HG03064 (cell line): Measurements from ENCODE around the gene NPAS2.

Experiments
- ATAC-seq: cut with Tn5 transposase; IDR thresholded peaks from one replicate; pipeline ENCODE4 v1.9.1; 2021; ENCODE audit warnings: low read depth; ENCODE audit not compliant: unreplicated experiment

Gene NPAS2

DNA sequence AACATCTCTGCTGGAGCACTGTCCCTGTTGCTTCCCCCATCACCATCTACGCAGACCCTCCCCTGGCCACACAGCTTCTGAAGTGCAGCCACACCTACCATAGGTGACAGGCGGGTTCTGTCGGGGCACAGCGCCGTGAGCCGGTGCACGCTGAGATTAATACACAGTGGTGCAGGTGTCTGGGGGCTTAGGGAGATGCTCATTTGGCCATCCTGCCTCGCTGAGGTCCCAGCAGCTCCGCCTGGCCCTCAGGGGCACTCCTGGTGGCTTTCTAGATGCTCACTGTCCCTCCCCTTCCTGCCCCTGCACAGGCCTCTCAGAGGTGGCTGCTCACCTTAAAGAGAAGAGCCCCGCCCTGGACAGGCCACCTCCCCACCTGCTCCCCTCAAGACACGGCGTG, 163.3 kb downstream of the NPAS2 start:
- no peak for ATAC-seq

DNA sequence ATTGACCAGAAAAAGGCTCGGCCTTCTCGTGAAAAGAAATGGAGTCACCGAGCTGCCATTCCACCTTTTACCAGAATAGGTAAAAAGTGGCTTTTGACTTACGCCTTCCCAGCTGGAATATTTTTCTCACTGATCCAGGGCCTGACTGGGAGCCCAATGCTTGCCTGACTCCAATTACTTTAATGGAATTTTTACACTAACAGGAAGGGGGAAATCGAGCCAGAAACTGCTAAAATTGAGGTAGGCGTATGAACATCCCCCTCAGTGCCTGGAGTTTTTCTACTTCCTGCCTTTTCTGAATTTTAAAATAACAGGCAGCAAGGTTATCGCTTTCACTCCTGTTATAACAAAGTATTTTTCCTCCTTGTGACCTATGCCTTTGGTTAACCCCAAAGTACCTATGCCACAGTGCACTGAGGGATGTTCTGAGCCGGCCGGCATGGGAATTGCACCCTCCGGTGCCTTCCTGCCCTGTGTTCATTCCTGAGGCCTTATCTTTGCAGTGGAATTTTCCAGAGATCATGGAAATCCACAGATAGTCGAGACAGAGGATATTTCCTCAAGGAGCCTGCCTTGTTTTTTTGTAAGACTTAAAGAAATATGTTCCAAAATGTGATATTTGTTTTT, 163.9 kb downstream of the NPAS2 start:
- no peak for ATAC-seq

DNA sequence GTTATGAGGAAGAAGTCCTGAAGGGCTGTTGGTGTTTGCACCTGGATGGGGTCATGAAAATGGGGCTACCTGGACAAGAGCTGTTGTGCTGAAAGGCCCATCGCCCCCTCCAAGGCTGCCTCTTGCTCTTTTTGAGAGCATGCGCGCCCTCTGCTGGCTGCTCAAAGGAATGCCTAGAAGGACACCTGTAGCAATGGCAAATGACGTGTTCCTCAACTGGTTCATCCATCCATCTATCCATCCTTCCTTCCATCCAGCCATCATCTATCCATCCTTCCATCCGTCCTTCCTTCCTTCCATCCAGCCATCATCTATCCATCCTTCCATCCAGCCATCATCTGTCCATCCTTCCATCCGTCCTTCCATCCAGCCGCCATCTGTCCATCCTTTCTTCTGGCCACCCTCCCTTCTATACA, 165.0 kb downstream of the NPAS2 start:
- ATAC-seq, result no peak

DNA sequence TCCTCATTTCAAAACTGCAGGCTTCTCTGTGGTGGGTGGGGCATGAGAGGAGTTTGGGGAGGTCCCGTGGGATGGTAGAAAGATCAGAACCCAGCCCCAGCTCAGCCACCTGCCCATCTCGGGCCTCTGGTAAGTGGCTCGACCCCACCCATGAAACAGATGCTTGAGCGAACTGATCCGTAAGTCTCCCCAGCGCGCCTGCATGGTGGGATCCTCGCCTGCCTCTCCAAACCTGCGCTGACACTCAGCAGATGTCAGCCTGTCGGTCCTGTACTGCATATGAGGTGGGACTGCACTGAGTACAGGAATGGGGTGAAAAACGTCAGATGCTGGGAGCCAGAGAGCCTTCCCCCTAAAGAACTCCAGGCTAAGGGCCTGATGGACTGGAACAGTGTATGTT, 166.2 kb downstream of the NPAS2 start:
- no peak for ATAC-seq

DNA sequence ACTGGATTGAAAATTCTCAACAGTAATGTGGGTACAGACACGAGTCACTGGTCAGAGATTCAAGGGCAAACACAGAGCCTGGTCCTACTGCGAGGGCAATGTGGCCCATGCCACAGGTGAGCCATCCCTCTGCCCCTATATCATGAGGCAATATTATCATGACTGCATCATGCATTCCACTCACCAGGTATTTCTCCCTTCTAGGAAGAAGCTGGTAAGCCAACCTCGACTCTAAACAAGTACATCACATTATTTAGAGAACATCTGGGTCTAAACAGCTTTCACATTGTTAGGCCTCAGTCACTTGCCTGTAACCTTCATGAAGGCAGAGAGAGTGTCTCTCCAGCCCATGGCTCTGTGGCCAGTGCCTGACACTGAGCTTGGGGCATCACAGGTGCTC, 167.6 kb downstream of the NPAS2 start:
- no peak for ATAC-seq

DNA sequence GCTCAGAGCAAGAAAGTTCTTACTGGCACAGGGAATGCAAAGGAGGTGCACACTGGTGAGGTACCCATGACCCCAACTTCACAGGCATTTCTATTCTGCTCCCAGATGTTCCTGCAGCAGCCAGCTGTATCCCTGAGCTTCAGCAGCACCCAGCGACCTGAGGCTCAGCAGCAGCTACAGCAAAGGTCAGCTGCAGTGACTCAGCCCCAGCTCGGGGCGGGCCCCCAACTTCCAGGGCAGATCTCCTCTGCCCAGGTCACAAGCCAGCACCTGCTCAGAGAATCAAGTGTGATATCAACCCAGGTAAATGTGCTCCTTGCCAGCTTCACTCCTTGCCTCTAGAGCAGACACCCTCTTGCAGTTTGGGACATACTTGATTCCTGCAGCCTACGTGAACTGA, 168.0 kb downstream of the NPAS2 start:
- no peak for ATAC-seq

DNA sequence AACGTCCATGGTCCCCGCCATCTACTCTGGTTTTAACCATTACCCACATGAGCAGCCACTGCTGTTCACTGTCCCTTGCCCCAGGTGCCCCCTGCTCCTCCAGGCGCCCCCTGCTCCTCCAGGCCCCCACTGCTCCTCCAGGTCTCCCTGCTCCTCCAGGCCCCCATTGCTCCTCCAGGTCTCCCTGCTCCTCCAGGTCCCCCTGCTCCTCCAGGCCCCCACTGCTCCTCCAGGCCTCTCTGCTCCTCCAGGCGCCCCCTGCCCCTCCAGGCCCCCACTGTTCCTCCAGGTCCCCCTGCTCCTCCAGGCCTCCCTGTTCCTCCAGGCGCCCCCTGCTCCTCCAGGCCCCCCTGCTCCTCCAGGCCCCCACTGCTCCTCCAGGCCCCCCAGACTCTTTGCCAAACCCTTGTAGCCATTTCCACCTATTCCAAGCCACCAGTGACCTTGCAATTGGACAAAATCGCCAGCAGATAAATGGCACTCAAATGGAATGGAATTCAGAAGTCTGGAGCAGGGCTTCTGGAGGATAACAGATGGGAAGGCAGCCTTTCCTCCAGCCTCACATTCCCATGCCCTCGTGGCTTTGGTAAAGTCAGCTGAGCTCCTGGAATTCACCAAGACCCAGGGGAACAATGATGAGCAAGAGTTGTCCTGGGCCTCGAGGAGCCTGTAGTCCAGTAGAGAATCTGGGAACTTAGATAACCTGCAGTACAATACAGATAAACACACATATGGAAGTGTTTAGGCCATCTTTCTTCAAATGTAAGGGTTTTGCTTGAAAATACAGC, 168.9 kb downstream of the NPAS2 start:
- ATAC-seq, result no peak

DNA sequence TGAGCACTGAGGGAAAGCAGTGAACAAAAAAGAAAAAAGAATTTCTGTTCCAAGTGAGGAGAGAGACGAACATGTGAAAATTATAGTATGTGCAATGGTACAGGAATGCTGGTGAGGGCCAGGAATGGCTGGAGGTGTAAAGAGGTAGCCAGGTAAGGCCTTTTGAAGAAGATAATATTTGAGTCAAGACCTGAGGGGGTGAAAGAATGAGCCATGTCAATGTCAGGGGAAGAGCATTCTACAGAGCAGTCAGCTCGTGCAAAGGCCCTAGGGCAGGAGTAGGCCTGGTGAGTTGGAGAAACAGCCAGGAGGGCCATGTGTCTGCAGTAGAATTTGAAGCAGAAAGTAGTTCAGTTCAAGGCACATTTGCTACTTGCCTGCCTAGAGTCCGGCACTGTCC, 169.7 kb downstream of the NPAS2 start:
- no peak for ATAC-seq

DNA sequence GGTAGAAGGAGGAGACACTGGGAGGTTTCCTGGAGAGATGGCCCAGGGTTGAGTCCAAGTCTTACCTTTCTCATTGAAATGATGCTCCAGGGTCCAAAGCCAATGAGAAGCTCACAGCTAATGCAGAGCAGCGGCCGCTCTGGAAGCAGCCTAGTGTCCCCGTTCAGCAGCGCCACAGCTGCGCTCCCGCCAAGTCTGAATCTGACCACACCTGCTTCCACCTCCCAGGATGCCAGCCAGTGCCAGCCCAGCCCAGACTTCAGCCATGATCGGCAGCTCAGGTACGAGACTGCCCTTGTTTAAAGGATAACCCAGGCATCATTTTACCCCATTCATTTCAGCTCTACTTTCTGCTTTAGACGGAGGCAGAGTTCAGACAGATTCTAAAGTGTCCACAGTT, 170.2 kb downstream of the NPAS2 start:
- no peak for ATAC-seq

DNA sequence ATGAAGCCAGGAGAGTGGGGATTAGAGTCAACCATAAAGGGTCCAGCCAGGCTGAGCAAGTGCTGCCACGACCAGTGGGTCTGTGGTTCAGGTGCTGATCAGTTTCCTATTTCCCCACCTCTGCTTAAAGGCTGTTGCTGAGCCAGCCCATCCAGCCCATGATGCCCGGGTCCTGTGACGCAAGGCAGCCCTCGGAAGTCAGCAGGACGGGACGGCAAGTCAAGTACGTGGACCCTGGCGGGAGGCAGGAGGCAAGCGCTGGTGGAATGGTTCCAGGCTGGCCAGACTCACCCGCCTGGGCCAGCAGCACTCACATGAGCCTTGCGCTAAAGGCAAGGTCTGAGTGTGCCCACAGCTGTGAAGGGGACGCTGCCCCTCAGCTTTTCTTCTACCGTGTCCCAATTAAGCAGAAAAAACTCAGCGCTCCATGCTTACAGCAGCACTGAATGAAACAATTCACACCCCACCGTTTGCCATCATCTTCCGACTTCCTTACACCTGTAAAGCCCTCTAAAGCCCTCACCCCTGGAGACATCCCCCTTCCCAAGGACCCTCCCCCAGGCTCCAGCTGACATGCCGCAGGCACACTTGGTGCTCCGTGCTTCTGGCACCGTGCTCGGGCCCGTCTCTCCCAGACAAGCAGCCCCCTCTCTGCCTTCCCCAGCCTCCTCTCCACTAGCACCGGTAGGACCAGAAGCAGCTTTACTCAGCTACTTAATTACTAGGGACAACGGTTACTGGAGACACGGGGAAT, 170.9 kb downstream of the NPAS2 start:
- no peak for ATAC-seq

DNA sequence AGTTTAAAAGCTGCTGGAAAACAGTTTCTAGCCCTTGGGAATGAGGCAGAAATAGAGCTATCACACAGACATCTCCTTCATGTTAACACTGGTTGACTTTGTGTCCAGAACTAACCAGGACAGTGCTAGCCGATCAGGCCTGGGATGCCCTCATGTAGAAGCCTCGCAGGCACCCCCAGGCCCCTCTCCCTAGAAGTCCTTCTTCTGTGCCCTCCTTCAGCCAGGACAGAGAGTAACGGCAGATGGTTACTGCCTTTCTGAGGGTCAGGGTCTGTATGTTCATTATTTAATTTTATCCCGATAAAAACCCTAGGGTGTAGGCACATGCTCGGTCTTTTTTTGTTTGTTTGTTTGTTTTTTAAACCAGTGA, 171.4 kb downstream of the NPAS2 start:
- ATAC-seq, result no peak

DNA sequence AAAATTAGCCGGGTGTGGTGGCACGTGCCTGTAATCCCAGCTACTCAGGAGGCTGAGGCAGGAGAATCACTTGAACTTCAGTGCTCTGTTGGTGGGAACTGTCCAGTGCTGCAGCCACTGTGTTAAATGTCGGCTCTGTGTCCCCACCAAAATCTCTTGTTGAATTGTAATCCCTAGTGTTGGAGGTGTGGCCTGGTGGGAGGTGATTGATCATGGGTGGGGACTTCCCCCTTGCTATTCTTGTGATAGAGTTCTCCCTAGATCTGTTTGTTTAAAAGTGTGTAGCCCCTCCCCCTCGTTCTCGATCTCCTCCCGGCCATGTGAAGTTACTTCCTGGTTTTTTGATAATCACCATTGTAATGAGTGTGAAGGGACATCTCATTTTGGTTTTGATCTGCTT, 172.3 kb downstream of the NPAS2 start:
- no peak for ATAC-seq

DNA sequence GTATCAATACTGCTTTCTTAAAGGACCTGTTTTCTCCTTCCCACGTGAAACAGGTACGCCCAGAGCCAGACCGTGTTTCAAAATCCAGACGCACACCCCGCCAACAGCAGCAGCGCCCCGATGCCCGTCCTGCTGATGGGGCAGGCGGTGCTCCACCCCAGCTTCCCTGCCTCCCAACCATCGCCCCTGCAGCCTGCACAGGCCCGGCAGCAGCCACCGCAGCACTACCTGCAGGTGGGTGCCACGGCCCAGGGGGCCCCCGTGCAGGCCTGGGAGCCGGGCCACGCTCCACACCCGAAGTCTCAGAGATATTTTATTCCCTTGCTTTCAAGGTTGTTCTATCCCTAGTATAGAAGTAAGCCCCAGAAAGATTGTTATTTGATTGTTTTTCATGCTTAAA, 173.4 kb downstream of the NPAS2 start:
- no peak for ATAC-seq

DNA sequence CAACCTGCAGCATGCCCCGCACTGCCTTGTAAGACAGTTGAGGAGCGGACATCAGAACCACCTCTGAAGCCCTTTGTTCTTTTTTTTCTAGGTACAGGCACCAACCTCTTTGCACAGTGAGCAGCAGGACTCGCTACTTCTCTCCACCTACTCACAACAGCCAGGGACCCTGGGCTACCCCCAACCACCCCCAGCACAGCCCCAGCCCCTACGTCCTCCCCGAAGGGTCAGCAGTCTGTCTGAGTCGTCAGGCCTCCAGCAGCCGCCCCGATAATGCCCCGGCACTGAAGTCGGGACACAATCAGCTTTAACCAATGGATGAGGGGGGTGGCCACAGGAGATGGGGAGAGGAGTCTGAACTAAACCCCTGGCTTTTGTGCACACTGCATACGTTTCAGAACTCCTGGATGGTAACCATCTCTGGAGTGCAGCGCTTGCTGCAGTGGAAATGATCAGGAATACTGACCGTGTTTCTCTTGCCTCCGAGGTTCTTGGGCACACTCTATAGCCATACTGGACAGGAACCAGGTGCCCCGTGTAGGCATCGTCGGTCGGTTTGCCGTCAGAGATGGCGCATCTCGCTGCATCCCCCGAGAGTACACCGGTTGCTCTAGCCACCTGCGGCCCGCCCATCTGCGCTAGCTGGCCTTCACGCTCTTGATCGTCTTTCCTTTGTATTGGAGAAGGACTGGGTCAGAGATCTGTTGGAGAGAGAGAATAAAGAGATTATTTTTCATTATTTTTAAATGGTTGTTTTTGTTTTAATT, 175.6 kb downstream of the NPAS2 start:
- ATAC-seq, result no peak

DNA sequence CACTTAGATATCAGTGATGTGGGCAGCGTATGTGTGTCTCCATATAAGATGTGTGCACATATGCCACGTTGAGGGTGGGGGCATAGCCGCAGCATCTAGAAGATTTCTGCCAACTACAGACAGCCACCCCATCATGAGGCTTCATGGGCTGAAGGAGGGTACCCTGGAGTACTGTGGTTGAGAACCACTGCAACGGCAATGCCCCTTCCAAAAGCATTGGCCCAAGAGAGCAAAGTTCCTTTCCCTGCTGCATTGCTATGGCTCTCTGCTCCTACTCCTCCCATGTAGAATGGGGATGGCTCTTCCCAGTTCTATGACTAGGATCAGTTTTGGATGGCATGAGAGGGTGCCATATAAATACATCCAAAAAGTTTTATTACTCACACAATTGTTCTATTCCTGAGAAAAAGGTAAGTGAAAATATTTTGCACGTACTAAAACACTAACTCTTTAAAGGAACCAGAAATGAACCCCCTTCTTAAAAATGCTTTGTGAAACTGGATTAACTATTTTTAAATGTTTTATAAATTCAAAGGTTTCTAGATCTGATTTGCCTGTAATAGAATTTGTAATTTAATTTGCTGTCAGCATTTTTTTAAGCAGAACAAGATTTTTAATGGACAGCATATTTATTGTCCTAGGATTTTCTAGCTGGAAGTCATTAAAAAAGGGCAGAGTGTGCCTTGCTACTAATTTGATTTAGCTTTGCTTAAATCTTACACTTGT, 177.7 kb downstream of the NPAS2 start:
- ATAC-seq, result no peak

DNA sequence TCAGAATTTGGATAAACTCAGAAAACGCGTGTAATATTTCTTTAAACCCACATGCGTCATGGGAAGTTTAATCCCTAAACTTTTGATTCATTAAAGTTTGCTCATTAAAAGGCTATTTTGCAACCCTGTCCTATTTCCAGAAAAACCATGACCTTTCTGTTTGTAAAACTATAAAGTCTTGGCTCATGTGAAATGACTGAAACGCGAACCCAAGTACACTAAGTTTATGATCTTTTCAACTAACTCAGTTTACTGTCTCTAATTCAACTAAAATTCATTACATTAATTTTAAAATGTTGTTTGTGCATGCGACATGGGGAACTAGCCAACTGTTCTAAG, 178.3 kb downstream of the NPAS2 start:
- ATAC-seq, result no peak

DNA sequence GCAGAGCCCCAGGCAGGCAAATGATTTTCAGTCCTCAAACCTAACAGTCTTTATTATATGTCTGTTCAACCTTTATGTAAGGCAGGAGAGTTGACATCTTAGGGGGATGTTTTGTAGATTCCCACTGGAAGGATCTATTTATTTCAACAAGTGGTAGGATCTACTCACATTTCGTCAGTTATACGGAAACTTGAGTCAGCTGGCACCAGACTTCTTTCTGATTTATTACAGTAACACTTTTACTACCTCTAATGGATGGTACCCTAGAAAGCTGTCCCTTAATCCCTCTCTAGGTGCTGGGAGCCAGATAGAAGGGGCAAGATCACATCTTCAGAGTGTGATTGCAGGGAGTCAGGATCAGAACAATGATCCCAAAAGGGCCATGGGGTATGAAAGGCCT, 180.1 kb downstream of the NPAS2 start:
- ATAC-seq, result no peak

DNA sequence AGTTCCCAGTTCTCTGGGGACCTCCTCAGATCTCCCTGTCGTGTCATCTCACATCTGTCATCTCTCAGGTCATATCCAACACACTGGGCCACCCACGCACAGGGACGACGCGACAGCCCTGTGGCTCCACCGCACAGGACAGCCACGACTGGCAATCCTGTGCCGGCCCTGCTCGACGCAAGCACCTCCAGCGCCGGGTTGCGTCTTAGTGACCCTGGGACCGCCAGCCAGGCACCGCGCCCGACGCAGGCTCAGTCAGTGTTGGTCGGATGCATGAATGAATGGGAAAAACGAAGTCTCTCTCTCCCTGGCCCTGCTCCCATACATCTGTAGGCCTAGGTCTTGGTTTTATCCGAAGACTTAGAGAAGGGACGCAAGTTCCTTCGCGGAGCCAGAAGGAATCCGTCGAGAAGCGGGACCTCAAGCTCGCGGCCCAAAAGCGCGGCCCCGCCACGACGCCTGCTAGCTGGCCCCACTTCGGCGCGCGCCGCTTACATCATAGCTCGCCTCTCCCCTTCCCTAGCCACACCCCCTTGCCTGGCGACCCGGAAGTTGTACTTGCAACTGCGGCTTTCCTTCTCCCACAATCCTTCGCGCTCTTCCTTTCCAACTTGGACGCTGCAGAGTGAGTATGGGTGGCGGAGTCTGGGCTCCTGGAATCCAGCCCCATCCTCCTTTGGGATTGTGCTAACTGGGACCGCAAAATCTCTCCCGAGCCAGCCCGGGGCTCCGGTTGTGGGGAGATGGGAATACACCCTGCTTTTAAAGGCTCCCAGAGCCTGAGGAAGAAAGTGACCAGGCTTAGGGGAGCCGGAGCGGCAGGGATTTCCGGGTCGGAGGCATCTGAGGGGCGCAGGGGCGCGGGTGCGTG, 182.0 kb downstream of the NPAS2 start, which contains the start of gene RPL31:
Gene RPL31, plus strand, starts transcription at position 599 of the 871 bp plus-strand sequence. CDS start 413 bp downstream, outside the sequence.
- peak; percentile 93 for ATAC-seq

DNA sequence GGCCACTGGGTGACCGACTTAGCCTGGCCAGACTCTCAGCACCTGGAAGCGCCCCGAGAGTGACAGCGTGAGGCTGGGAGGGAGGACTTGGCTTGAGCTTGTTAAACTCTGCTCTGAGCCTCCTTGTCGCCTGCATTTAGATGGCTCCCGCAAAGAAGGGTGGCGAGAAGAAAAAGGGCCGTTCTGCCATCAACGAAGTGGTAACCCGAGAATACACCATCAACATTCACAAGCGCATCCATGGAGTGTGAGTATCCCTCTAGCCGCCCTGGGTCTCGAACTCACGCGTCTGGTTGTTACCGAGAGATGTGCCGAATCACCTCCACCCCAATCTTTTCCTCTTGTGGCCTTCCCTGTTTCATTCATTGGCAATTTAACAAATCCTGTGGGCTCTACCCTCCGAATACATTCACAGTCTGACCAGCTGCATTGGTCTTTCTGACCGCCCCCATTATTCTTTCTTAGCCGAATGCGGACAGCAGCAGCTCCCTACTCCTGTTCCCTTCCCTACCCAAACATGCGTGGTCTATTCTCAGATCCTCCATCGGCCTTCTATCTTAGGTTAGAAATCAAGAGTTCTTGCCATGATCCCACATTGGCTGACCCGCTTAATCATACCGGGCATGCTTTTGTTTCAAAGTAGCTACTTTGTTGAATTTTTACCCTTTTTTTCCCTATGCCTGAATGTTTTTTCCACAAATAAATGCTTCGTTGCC, 182.8 kb downstream of the NPAS2 start:
- peak; percentile 3 for ATAC-seq
